ENCODE data around the gene SLC25A53.
"Not testable (repeated sequence)": the region's sequence is repeated elsewhere in the genome, so short reads cannot be mapped to it uniquely, and the experiment has no call there.

Gene SLC25A53

GRCh38 chrX:104130808-104131207 lies 26.0 kb downstream of the SLC25A53 start:
- no peak for DNase-seq

DNA sequence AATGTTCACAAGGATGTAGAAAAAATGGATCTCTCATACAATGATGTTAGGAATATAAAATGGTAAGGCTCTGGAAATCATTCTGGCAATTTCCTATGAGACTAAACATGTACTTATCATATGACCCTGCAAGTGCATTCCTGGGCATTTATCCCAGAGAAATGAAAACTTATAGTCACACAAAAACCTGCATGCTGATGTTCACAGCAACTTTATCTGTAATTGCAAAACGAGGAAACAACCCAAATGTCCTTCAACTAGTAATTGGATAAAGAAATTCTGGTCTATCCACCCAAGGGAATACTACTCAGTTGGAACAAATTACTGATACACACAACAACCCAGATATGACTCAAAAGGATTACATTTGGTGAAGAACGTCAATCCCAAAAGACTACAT lies 30.0 kb downstream of the SLC25A53 start:
- DNase-seq: no peak

GRCh38 chrX:104122829-104123228 lies 34.0 kb downstream of the SLC25A53 start:
- DNase-seq: no peak

DNA sequence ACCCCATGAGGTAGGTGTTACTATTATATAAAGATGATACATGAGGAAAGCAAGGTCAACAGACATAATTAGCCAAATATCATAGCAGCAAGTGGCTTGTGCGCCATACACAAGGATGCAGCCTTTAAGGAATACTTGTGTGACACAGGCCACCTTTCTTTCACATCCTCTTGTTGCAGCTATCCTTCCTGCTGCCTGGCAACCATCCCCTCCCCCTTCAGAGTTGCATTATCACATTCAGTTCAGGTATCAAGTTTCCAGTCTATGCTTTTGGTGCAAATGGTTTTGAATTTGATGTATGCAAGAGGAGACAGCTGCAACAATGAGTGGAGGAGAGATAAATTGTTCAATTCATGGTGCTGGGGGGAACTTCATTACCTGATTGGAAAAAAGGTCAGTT lies 38.0 kb downstream of the SLC25A53 start:
- no peak for DNase-seq

GRCh38 chrX:104117759-104118158 lies 39.0 kb downstream of the SLC25A53 start:
- DNase-seq: no peak

- DNase-seq: peak; percentile 6
Observed at GRCh38 chrX:104113222-104113965, 43.4 kb downstream of the SLC25A53 start.

DNA sequence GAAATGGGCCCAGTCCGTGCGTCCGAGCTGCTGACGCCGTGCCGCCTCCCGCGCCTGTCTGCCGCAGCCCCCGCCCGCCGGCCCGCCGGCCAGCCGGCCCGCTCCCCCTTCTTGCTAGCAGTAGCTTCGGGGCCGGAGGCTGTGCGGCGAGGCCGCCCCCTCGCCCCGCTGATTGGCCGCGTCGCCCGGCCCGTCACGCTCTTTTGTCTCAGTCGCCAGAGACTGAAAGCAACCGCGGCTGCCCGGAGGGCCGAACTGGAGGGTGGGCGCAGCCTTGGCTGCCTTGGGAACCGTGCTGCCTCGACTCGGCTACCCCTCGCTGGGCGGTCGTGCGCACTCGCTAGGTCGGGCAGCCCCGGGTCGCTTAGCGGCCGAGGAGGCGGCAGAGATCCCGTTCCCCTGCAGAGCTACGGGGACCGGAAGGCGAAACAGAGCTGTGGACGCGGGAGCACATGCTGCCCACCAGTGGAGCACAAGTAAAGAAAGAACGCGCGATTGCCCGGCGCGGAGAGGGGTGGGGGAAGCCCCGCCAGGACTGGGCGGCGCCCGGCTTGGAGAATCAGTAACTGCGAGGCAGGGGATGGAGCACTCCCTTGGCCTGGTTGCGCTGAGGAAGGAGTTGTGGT lies 44.4 kb downstream of the SLC25A53 start, which contains the start of gene ZCCHC18:
Gene ZCCHC18 (plus strand): TSS at position 198 of the 626 bp plus-strand sequence. CDS start 1,589 bp downstream, outside the sequence.
- peak; percentile 58 for DNase-seq

DNA sequence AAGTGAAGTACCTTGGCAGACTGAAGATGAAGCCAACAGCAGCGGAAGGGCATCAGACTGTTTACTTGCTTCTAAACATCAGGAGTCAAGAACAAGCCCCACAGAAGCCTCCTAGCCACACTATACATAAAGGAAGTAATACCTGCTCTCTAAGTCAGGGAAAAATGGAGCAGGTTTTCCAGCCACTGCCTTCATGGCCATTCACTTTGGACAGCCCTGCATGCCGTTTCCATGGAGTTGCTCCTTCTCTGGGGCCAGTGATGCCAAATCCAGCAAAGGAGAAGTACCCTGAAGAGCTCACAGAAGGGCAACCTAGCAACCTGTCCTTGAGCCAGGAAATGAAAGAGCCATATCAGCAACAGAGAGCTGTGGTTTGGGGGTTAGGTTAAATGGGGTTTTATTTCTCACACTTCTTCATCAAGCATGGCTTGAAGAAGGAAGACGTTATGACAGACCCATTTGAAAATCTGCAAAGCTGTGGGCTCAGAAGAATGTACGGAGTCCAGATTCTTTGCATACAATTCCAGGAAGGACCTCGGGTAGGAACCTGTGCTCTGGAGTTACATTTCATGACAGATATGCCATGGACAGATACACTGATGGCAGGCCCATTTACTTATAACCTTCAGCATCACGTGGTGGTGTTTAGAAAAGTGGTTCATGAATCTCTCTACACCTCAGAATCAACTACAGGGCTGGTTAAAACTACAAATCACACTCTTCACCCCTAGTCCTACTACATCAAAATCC lies 46.1 kb downstream of the SLC25A53 start:
- not testable (repeated sequence) for DNase-seq

- DNase-seq: no peak
Observed at GRCh38 chrX:104108955-104109354, 47.9 kb downstream of the SLC25A53 start.

GRCh38 chrX:104105330-104106262 lies 51.2 kb downstream of the SLC25A53 start:
- no peak for DNase-seq

GRCh38 chrX:104104676-104105075 lies 52.1 kb downstream of the SLC25A53 start:
- no peak for DNase-seq

GRCh38 chrX:104098919-104099318 lies 57.9 kb downstream of the SLC25A53 start:
- no peak for DNase-seq

DNA sequence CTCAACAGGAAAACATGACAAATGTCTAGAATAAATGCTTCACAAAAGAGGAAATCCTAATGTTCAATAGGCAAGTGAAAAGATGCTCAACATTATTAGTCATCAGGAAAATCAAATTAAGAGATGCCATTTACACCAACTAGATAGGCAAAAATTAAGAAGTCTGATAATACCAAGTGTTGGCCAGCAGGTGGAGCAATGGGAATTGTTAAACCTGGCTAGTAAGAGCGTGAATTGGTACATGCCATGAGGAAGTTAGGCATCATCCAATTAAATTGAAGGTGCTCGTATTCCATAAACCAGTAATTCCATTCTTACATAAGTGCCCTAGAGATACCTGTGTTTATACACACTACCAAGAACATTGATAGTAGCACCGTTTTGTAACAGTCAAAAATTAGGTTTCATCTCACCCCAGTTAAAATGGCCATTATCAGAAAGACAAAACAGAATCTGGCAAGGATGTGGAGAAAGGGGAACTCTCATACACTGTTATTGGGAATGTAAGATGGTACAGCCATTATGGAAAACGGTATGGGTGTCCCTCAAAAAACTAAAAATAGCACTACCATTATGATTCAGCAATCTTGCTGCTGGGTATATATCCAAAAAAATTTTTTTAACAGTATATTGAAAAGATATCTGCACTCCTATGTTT lies 58.5 kb downstream of the SLC25A53 start:
- peak; percentile 25 for DNase-seq

DNA sequence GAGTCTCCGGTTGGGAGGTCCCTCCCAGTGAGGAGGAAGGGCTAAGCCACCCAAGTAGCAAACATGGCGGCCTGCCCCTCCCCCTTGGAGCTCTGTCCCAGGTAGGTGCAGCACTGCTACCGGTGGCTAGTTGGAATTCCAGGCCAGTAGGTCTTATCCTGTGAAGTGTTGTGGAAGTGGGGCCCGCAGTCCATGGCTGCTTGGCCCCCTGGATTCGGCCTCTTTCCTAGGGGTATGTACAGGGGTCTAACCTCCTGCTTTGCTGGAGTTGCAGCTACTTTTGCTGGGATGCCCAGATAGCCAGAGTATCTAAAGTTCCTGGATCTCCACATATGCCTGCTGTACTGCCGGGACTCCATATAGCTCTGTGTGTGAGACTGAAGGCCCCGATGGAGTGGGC lies 70.9 kb downstream of the SLC25A53 start:
- DNase-seq: no peak

GRCh38 chrX:104085477-104085876 lies 71.3 kb downstream of the SLC25A53 start:
- no peak for DNase-seq

GRCh38 chrX:104084534-104085277 lies 72.1 kb downstream of the SLC25A53 start:
- DNase-seq: no peak

DNA sequence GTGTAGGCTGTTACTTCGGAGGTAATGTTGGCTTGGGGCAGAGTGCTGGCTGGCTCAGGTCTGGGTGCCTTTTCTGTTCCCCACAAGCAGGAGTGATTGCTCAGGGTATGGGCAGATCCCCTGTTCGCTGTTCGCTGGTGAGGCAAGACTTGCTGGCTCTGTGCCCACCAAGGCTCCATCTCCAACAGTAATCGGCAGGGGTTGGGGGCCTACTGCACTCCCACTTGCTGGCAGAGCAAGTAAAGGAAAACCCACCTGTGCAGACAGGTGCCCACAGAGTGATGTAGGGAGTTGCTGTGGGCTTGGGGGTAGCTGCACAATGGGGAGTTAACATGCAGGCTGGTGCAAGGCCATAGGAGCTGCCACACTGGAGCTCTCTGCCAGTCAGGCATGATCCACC lies 72.7 kb downstream of the SLC25A53 start:
- DNase-seq: no peak

DNA sequence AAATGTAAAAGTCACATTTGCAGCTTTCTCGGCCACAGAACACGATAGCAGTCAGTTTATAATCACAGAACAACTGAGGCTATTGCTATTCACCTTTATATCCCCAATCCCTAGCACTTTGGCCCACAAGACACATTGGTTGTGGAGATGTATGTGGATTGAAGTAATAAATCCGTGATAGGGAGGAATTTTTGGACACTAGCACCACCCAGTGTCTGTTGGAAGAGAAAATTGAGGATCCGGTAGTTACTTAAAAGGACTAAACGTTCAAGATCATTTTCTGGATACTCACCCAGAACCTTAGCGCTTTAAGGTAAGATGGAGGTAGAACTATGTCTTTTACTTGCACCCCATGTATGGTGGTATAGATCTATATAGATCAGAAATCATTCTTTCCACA lies 79.0 kb downstream of the SLC25A53 start:
- DNase-seq: not testable (repeated sequence)

- DNase-seq: not testable (repeated sequence)
Observed at GRCh38 chrX:104075778-104076445, 80.9 kb downstream of the SLC25A53 start, which contains the start of gene TMSB15C. Gene TMSB15C (minus strand): TSS chrX:104076236.

DNA sequence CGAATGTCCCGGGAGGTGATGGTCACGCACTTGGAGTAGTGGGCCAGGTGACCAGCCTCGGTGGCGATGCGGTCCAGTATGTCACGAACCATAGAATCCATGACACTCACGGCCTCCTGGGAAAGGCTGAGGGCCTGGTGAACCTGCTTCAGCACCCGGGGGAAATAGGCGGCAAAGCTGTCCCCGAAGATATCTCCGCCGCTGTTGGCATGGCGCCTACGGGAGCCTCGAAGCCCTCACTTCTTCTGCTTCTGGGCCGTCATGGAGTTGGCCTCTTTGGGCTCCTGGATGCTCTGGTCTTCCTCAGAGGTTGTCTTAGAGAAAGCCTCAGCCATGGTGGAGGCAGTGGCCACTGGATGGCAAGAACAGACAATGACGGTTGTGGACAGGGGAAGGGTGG lies 94.2 kb downstream of the SLC25A53 start:
- DNase-seq: not testable (repeated sequence)

GRCh38 chrX:104054956-104055355 lies 101.9 kb downstream of the SLC25A53 start:
- DNase-seq: not testable (repeated sequence)
